Stimulated activated CD4-positive, alpha-beta T cell treated with anti-CD3 and anti-CD28 coated beads, Interleukin-12 subunit alpha, Interleukin-12 subunit beta, amount 100 ng/mL, for 24 hours (primary cell): ENCODE measurements around the gene KCNH2.
"Not testable (repeated sequence)": the region's sequence is repeated elsewhere in the genome, so short reads cannot be mapped to it uniquely, and the experiment has no call there.

ENCODE experiments used
- DNase-seq, 2 experiments: peaks; one replicate each; pipeline ENCODE4 v3.0.0-alpha.2; 2020; ENCODE audit warnings: low read depth in 2 of 2

The KCNH2 gene

DNA sequence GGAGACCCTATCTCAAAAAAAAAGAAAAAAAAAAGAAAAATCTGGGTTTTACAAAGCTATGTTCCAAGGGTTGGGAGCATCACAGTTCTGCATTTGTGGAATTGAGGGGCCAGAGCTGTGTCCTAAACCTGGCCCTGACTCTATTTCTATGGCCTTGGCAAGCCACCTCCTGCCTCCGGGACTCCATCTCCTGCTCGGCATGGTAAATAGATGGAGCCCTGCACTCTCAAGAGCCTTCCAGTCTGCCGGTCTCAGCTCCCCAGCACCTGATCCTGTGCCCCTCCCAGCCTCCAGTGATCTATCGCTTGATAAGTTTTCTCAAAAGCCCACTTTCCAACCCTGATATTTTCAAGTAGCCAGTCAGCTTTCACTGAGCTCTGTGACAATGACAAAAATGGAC is 43.0 kb downstream of the KCNH2 start:
- no peak for DNase-seq

DNA sequence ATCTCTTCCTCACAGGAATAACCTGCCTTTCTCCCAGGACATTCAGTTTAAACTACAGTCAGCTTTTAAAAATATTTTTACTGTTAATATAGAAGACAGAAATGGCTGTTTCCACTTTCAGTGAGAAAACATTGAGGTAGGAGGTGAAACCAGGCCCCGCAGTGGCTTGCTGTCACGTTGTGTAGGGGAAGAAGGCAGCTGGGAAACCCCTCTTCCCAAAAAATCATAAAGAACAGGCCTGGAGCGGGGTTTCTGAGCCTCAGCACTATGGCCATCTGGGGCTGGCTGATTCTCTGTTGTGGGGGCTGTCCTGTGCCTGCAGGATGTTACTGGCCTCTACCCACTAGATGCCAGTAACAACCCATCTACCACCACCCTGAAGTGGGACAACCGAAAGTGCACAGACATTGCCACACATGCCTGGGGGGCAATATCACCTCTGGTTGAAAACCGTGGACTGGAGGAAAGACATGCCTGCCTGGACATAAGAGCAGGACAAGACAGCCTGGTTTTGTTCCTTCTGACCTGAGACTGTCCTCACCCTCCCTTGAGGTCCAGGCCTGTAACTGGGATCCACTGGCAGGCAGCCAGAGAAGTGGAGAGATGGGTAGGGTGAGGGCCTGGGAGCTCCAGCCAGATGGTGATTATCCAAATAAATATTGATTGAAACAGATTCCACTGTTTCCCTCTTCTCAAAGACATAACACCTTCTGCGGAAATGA is 43.9 kb downstream of the KCNH2 start:
- DNase-seq = no peak

DNA sequence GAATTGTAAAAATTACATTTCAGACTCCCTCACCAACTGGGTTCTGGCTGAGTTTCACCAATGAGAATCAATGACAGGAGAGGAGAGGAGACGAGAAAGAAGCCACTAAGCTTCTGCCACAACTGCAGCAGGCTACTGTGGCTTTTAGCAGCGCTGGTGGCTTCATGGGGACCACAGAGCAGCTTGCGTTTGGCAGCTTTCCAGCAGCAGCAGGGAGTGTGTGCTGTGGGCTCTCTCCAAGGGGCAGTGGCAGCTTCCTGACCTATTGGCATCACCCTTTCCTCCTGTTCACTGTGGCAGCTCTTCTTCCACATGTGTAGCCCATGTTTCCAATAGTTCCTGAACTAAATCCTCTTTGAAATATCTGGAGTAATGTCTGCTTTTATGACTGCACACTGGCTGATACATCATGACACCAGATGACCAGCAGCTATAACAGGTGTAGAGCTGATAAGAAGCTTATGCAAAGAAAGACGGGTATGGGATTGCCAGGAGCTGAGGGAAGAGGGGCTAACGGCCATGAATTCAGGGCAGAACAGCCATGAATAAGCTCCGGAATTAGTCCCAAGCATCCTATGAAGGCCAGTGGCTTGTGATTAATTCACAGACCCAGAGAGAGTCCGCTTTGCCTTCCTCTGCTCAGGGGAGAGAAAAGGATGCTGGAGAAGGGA is 46.8 kb downstream of the KCNH2 start:
- DNase-seq = no peak

DNA sequence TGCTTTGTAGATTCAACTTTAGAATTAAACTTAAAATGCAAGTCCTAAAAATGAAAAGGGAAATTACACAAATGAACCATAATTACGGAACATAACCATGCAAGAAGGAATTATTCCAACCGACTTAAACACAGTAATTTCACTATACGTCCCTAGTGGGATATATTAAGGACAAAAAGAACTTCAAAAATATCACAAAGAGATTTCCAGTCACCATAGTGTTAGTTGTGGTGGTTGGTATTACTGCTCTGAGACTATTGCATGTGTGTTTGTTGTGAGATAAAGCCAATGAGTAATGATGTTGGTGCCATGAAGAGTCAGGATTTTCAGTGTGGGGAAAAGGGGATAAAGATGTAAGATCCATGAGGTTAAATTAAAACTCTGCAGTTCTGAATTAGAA is 49.6 kb downstream of the KCNH2 start:
- no peak for DNase-seq

DNA sequence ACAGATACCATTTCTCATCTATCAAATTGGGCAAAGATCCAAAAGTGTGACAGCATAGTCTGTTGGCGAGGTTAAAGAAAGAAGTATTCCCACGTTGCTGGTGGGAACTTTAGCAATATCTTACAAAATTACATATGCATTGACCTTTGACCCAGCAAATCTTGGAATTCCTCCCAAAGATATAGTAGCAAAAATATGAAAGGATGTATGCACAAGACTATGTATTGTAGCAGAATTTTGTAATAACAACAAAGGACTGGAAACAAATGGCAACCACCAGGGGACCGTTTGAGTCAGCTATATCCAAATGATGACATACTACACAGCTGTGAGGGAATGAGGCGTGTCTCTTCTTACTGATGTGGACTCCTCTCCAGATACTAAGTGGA is 50.2 kb downstream of the KCNH2 start:
- no peak for DNase-seq

DNA sequence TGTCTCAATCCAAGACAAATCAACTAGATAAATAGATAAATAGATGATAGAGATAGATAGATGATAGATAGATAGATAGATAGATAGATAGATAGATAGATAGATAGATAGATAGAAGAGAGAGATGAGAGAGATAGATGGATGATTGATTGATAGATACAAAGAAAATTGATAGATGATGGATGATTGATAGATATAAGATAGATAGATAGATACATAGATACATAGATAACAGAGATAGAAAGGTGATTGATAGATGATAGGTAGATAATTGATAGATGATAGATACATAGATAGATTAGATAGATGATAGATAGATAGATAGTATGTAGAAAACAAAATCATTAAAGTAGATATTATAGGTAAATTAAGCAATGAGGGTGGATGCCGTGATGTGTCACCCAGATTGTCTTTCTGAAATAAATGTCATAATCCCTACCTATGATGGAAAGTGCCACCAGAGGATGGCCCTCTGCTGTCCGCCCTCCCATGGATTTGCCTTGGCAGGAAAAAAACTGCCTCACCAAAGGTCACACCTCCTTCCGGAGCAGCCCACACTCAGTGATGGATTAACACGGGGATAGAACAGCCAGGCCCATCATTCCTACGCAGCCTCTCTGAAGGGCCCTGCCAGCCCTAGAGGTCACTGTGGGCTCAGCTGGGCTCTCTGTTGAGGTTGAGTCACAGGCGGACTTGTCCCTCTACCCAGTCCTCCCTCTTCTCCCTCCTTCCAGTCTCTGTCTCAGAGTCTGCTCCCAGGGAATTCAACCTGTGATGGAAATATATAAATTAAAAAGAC is 50.8 kb downstream of the KCNH2 start:
- no peak for DNase-seq

DNA sequence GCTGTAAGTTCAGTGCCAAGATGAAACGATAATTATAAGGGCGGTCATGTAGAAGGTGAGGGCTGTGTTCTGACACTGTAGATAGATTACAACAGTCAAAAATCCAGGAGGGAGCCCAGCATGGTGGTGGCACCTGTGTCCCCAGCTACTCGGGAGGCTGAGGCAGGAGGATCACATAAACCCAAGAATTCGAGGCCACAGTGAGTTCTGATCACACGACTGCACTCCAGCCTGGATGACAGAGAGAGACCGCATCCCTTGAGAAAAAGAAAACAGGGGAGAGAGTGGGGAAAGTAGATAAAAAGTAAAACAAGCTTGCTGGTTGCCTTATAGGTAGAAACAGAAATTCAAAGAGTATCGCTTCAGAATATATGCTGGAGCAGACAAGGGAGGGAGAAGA is 52.1 kb downstream of the KCNH2 start:
- no peak for DNase-seq

DNA sequence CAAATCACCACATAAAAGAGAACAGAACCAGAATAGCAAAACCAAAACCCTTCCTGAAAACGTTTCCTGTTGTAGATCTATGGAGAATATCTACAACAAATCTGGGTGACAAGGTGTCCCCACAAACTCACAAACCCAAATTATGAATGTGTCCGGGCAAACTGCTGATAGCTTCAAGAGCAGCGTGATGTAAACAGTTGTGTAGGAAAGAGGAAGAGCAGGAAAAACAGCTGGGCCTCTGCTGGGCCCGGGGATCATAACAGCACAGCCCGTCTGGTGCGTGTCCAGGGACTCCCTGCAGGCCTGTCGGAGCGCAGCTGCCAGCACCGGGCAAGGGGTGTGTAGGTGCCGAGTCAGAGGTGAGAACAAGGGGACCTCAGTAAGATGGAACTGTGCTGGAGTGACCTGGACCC is 53.7 kb downstream of the KCNH2 start:
- DNase-seq = no peak

DNA sequence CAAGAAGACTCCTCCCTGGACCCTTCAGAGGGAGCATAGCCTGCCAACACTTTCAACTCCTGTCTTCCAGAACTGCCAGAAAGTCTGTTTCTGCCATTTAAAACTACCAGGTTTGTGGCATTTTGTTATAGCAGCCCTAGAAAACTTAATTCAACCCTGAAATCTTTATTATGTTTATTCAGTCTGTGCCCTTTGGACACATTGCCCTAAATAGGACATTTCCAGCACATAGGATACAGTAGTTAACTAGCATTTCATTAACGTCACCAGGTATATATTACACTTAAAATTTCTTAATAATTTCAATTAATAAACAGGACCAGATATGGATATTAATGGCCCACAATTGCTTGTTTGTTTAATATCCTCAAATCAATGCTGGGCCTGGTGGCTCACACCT is 54.3 kb downstream of the KCNH2 start:
- DNase-seq = no peak

DNA sequence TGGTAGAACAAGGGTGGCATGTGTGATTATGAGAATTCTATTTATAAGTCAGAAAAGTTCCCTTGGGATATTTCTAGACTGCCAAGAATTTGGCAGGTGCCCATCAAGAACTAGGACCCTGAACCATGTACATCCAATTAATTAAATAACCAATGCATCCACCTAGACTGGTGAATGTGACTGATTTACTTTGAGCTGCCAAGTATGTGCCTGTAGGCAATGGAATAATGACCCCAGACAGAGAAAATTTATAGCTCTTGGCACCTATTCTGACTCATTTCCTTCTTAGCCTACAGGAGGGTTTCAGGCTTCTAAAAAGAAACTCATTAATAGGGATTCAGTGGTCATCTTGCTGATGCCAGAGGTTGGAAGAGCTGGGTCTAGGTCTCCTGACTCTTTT is 54.9 kb downstream of the KCNH2 start:
- DNase-seq = no peak

DNA sequence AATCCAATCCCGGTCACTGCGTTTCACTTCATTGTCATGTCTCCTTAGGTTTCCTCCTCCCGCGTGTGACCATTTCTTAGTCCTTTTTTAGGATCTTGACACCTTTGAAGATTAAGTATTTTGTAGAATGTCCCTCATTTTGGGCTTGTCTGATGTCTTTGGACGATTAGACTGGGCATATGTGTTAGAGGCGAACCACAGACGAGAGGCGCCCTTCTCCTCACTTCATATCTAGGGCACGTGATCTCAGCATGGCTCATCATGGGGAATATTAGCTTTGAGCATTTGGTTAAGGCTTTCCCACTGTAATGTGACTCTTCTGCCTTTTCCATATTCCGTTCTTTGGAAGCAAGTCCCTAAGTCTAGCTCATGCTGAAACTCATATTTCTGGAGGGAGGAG is 59.0 kb downstream of the KCNH2 start:
- no peak for DNase-seq

DNA sequence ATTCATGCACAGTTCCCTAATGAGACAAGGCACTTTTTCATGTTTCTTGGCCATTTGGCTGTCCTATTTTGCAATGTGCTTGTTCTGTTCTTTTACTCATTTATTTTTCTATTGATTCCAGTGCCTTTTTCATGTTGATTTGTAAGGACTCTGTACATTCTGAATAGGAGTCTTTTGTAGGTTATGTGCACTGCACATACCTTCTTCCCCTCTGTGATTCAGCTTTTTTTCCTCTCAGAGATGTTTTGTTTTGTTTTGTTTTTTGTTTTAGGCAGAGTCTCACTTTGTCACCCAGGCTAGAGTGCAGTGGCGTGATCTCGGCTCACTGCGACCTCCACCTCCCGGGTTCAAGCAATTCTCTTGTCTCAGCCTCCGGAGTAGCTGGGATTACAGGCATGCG is 59.7 kb downstream of the KCNH2 start:
- DNase-seq = no peak

DNA sequence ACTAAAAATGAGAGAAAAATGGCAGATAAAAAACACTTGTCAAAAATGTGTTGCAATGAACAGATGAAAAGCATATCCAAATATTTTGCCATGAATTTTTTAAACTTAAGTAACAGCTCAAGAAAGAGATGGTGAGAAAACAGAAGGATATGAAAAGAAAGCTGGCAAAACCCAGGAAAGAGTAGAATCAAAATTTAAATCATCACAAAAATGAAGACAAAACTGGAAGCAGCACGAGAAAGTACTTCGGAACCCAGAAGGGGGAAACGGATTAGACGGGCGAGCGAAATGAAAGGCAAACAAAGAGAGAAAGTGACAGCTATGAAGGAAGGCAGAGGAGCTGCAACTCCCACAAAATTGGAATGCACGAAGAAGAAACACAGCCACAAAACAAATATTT is 60.2 kb downstream of the KCNH2 start:
- no peak for DNase-seq

DNA sequence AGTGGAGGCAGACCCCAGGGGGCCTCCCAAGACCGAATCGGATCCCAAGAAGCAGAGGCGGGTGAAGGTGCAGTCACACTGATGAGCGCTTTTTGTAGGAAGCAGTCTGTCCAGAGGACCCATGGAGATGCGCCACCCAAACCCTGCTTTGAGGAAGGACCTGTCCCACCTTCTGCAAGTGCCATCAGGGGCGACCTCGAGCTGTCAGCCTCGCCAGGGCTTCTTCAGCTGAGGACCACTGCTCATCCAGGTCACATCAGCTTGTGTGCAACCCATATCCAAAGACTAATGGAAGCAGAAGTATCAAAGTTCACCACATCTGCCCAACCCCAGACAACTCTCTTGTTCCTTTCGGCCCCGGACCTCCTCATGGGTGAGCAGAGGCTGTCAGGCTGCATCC is 61.5 kb downstream of the KCNH2 start:
- DNase-seq = no peak

DNA sequence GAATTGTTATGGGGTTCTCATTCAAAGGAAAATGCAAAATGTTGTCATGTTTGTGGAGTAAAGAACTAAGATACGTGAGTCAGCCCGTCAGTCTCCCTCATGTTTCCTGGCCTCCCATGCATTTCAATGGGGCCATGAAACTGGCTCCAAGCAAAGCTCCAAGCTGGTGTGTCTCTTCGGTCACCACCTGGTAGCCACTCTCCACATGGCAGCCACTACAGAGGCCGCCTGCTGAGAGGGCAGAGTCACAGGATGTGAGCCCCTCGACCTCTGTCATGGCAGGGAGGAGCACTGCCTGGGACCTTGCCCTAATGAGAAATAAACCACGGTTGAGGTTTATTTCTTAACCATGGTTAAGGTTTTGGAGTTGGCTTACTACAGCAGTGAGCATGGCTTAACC is 63.2 kb downstream of the KCNH2 start:
- no peak for DNase-seq

DNA sequence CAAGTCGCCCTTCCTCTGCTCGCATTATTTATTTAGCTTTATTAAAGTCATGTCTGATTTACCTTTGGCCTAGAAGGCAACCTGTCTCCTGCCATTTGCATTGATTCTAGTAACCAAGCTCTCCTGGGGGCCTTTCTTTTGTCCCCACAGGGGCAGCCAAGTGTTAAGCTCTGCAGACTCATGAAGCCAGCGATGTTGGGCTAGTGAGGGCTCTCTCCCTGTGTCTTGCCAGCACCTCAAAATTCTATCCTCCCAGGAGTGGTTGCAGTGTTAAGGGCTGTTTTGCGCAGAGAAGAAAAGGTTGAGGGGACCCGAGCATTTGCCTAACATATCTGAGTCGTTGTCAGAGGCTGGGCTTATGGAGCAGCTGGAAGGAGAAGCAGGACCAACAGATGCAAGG is 63.9 kb downstream of the KCNH2 start:
- DNase-seq = no peak

DNA sequence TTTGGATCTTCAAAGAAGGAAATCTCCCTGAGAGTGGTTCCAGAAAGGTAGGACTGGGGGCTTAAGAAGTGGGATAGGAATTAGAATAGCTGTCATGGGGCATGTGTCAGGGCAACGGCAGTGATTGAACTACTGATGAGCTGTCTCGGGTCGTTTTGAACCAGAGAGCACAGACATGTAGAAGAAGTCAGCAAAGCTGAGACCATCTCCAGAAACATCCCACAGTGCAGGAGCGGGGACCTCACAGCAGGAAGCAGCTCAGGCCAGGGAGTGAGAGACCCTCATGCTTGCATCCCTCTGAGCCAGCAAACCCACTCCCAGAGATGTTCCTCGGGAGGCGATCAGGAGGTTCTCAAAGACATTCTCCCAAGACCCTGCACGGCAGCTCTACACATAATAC is 65.7 kb downstream of the KCNH2 start:
- no peak for DNase-seq

DNA sequence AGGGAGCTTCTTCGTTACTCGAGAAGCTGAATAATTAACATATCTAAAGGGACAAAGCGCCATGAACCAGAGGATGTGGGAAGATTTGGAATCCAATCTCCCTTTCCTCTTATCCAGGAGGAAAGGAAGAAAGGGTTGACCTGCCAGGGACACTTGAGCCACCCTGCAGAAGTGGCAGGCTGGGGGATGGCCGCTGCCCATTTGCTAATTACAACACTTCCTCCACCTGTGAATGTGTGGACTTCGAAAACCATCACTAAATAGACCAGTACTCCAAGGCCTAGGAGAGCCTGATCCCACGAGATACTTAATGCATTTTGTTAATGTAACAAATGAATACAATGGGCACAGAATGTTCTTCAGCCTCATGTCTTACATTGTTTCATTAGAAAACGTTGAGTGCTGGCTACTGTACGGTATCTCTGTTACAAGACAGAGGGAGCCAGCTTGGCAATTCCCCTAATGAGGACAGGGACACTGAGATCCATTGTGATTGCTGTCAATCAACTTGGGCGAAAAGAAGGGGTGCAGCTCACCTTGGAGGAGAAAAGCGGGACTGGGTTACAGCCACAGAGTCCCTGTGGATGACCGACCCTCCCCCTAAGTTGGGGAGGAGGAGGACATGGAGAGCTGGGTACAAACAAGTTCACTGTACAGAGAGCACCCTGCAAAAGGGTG is 66.4 kb downstream of the KCNH2 start:
- DNase-seq = no peak

DNA sequence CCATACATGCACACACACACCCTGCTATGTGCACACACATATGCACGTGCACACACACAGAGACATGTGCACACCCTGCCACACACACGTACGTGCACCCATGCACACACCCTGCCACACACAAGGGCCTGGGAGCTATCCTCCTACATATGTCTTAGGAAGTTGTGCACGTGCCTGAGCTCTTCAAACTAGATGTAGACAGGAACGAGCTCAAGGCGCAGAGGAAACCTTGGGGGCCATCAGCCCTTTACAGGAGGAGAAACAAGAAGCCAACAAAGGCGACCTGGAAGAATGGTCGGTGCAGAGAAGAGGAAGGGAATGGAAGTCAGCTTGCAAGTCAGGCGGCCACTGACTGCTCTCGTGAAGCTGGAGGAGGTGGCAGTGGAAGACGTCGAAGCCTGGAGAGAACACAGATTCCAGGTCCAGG is 67.1 kb downstream of the KCNH2 start:
- DNase-seq = no peak

DNA sequence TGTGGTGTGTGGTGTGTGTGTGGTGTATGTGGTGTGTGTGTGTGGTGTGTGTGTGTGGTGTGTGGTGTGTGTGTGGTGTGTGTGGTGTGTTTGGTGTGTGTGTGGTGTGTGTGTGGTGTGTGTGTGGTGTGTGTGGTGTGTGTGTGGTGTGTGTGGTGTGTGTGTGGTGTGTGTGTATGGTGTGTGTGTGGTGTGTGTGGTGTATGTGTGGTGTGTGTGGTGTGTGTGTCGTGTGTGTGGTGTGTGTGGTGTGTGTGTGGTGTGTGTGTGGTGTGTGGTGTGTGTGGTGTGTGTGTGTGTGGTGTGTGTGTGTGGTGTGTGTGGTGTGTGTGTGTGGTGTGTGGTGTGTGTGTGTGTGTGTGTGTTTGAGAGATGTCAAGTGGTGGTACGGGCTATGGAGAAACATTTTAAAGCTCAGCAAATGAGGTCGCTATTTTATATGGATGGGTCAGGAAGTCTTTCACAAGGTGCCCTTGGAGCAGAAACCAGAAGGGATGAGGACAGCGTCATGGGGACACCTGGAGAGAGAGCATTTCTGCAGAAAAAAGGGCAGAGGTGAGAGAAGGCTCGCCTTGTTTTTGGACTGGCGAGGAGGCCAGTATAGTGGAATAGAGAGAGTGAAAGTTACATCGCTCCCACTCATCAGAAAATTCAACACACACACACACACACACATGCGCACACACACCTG is 67.7 kb downstream of the KCNH2 start:
- not testable (repeated sequence) for DNase-seq

DNA sequence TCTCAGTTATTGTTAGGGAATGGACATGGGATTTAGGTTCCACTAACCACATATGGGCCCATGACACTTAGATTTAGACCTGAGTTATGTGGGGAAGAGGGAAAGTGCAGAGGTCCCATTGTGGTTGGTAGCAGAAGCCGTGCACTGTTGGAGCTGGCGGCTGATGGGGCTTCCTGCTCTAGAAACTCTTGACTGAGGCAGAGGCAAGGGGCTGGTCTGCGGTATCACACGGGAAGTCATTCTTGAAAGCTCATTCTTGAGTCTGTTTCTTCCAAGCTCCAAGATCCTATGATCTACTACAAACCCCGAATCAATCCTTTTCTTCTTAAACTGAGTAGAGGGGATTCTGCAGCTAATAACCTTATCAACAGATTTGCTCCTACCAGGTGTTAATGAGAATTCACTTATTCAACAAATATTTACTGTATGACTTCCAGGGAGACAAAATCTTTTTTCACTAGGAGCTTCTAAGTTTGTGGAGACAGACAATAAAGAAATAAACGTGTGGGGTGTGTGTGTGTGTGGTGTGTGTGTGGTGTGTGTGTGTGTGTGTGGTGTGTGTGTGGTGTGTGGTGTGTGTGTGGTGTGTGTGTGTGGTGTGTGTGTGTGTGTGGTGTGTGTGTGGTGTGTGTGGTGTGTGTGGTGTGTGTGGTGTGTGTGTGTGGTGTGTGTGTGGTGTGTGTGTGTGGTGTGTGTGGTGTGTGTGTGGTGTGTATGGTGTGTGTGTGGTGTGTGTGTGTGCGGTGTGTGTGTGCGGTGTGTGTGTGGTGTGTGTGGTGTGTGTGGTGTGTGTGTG is 68.7 kb downstream of the KCNH2 start:
- peak in 1 of 2 experiments; percentile 11 for DNase-seq
